ENCODE measurements around the gene CAMSAP2. TPM values are rescaled to one million over a fixed set of nuclear protein-coding genes. Genes with fewer than 3 reads are reported as not detected.

Gene CAMSAP2
- polyA plus RNA-seq, 2 of the 4 experiments (the other 2 are of a cell fraction), result 17.3 to 28.5 TPM

DNA sequence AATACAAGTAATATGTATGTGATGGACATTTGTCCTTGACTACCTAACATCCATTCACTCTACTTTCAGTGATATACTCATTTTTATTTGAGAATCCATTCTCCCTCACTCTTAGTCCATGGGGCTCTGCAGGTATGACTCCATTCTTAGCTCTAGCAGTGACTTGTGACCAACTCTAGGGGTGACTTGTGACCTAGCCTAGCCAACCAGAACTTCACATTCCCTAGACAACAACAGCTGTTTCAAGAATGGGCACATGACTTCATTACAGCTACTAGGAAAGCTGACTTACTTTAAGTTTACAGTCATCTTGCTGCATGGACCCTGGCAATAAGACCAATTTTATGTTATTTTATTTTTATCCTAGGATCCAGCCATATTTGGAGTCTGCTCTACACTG, 45.4 kb upstream of the CAMSAP2 start:
- no peaks in the 10 kb centered on the region for H3K9me3 ChIP-seq
- no peaks in the 10 kb centered on the region for H3K4me1 ChIP-seq
- no peak overlapping the region for H3K4me3 ChIP-seq
- no peak for FAIRE-seq
- peak in 1 of 2 experiments; percentile 51; a peak in 1 of 6 replicates for ATAC-seq
- CTCF ChIA-PET, result interaction anchor here (0.7 kb wide), 1 partner anchor 126 kb away, joined by 4 read pairs; no protein-coding TSS in a partner anchor
- POLR2A ChIA-PET, result no interaction called here
- DNase-seq (ENCODE audit: low read depth in 1 of 2, low spot score in 1 of 2), result peak in 1 of 2 experiments; percentile 16
- H3K4me2 ChIP-seq, result no peak overlapping the region
- no peak overlapping the region for H3K27ac ChIP-seq
- TF ChIP-seq HEYL (CRISPR knock-in tag; IDR thresholded peaks at IDR 0.05) (no peak), USF2 (IDR thresholded peaks at IDR 0.05) (peak; percentile 53; the same call in 1 of the 2 replicates)

GRCh38 chr1:200694738-200695137, 44.0 kb upstream of the CAMSAP2 start:
- no peak overlapping the region for H3K27ac ChIP-seq
- ChIA-PET POLR2A (no interaction called here), CTCF (no interaction called here)
- ATAC-seq, result no peak
- H3K4me3 ChIP-seq, result no peak overlapping the region
- no peak for FAIRE-seq
- H3K4me2 ChIP-seq, result no peak overlapping the region
- no peaks in the 10 kb centered on the region for H3K4me1 ChIP-seq
- no peak for DNase-seq (ENCODE audit: low read depth in 1 of 2, low spot score in 1 of 2)
- TF ChIP-seq POLR2AphosphoS2 (conservative IDR thresholded peaks at IDR 0.05; ENCODE audit: low read length), result no peak
- TF ChIP-seq ZC3H11A (IDR thresholded peaks at IDR 0.05), result no peak
- no peak for TF ChIP-seq HDAC2 (IDR thresholded peaks at IDR 0.05)
- no peaks in the 10 kb centered on the region for H3K9me3 ChIP-seq
- 34% methylated on average over 3 of the region's 3 CpGs for WGBS (ENCODE audit: missing lambda C conversion rate)

DNA sequence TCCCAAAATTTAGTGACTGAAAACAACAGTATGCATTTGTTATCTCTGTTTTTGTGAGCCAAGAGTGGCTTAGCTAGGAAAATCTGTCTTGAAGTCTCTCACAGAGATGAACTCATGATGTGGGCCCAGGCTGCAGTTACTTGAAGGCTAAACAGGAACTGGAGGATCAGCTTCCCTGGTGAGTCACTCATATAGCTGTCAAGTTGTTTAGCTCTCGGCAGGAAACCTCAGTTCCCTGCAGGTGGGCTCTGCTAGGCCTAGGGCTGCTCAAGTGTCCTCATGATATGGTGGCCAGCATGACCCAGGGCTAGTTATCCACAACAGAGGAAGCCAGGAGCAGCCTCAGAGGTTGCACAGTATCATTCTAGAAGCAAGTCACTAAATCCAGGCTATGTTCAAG, 38.8 kb upstream of the CAMSAP2 start:
- no peak overlapping the region for H3K27ac ChIP-seq
- no peaks in the 10 kb centered on the region for H3K9me3 ChIP-seq
- H3K4me2 ChIP-seq, result no peak overlapping the region
- 11% methylated on average over 1 of the region's 1 CpG for WGBS (ENCODE audit: missing lambda C conversion rate)
- peak; percentile 39 to 56; a peak in 2 of 6 replicates for ATAC-seq
- ChIA-PET POLR2A (interaction anchor here (1.7 kb wide), 1 partner anchor 30 kb away, joined by 5 read pairs; the partner anchor contains the start of gene DDX59), CTCF (interaction anchor here (0.5 to 1.1 kb wide), 2 partner anchors 78 to 182 kb away, joined by 3 to 7 read pairs; no protein-coding TSS in a partner anchor)
- H3K4me1 ChIP-seq, result no peaks in the 10 kb centered on the region
- H3K4me3 ChIP-seq, result no peak overlapping the region
- no peak for FAIRE-seq
- peak in 1 of 2 experiments; percentile 29 for DNase-seq (ENCODE audit: low read depth in 1 of 2, low spot score in 1 of 2)
- no peak for TF ChIP-seq NFE2L2 (conservative IDR thresholded peaks at IDR 0.05; ENCODE audit: low read length)

DNA sequence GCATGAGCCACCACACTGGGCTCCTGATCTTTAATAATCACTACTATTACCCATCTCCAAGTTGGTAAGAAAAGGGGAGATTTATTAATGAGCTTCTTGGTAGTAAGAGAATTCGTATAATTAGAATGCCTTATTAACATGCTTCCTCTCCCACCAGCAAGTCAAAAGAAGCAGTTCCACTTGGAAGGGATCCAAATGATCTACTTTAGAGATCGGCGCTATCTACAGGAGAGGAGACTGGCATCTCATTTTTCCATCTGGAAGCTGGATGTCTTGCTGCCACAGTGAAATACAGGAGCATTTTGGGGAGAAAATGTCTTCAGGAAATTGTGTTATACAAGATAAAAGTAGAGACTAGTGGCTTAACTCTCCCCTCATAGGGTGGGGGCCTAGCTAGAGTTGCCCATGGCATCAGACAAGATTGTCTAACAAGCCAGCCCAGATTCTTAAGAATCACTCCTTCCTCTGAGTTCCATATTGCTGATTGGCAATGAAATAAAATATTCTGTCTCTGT, 33.6 kb upstream of the CAMSAP2 start:
- DNase-seq (ENCODE audit: low read depth in 1 of 2, low spot score in 1 of 2), result no peak
- Histone ChIP-seq H3K9me3 (no peaks in the 10 kb centered on the region), H3K4me3 (no peak overlapping the region), H3K4me1 (peaks cover 8% of the 10 kb centered on the region; the same call in 2 of the 3 replicates), H3K27ac (no peak overlapping the region), H3K4me2 (no peak overlapping the region)
- whole genome bisulfite sequencing (ENCODE audit: missing lambda C conversion rate), result 87% methylated on average over 3 of the region's 3 CpGs
- ChIA-PET POLR2A (no interaction called here), CTCF (no interaction called here)
- ATAC-seq, result no peak
- no peak for FAIRE-seq
- TF ChIP-seq HES2 (IDR thresholded peaks at IDR 0.05) (no peak), HOXB13 (CRISPR knock-in tag; IDR thresholded peaks at IDR 0.05; ENCODE audit: low read depth) (no peak), RFX5 (IDR thresholded peaks at IDR 0.05) (no peak), POLR2AphosphoS2 (conservative IDR thresholded peaks at IDR 0.05; ENCODE audit: low read length) (no peak), ZFP36 (IDR thresholded peaks at IDR 0.05; ENCODE audit: borderline replicate concordance, partially characterized antibody) (no peak), PHF8 (IDR thresholded peaks at IDR 0.05; ENCODE audit: borderline replicate concordance, low read depth) (no peak), BHLHE40 (IDR thresholded peaks at IDR 0.05; ENCODE audit: low read depth, low read length) (no peak)
- TF ChIP-seq, protein P1, sequence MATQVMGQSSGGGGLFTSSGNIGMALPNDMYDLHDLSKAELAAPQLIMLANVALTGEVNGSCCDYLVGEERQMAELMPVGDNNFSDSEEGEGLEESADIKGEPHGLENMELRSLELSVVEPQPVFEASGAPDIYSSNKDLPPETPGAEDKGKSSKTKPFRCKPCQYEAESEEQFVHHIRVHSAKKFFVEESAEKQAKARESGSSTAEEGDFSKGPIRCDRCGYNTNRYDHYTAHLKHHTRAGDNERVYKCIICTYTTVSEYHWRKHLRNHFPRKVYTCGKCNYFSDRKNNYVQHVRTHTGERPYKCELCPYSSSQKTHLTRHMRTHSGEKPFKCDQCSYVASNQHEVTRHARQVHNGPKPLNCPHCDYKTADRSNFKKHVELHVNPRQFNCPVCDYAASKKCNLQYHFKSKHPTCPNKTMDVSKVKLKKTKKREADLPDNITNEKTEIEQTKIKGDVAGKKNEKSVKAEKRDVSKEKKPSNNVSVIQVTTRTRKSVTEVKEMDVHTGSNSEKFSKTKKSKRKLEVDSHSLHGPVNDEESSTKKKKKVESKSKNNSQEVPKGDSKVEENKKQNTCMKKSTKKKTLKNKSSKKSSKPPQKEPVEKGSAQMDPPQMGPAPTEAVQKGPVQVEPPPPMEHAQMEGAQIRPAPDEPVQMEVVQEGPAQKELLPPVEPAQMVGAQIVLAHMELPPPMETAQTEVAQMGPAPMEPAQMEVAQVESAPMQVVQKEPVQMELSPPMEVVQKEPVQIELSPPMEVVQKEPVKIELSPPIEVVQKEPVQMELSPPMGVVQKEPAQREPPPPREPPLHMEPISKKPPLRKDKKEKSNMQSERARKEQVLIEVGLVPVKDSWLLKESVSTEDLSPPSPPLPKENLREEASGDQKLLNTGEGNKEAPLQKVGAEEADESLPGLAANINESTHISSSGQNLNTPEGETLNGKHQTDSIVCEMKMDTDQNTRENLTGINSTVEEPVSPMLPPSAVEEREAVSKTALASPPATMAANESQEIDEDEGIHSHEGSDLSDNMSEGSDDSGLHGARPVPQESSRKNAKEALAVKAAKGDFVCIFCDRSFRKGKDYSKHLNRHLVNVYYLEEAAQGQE (IDR thresholded peaks at IDR 0.05), result no peak

Data from A549 (cell line).